GM12872 (cell line): Measurements from ENCODE around the gene ENOX1.

ENCODE experiments used
- TF ChIP-seq, protein P1 (sequence below): IDR thresholded peaks from 3 replicates; pipeline ENCODE4 v1.5.1; 2011; ENCODE audit warnings: low read depth, mild to moderate bottlenecking, low read length, moderate library complexity; ENCODE audit not compliant: insufficient read depth

ENOX1 gene

DNA sequence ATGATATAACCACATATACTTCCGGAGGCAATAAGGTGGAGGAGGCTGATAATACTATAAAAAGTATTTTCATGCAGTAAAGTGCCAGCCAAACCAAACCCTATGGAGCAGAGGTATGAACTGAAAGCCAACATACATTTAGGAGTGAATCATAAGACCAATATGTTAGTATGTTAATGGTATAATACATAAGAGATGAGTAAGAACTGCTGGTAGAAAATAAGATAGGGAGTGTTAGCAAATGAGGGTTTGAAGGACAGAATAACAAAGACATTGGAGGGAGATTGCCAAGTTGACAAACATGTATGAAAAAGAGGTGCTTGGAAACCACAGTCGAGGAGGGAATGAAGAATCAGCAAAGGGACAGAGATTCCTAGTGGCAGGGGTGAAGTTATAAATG, 10.8 kb downstream of the ENOX1 start:
- TF ChIP-seq, protein P1, sequence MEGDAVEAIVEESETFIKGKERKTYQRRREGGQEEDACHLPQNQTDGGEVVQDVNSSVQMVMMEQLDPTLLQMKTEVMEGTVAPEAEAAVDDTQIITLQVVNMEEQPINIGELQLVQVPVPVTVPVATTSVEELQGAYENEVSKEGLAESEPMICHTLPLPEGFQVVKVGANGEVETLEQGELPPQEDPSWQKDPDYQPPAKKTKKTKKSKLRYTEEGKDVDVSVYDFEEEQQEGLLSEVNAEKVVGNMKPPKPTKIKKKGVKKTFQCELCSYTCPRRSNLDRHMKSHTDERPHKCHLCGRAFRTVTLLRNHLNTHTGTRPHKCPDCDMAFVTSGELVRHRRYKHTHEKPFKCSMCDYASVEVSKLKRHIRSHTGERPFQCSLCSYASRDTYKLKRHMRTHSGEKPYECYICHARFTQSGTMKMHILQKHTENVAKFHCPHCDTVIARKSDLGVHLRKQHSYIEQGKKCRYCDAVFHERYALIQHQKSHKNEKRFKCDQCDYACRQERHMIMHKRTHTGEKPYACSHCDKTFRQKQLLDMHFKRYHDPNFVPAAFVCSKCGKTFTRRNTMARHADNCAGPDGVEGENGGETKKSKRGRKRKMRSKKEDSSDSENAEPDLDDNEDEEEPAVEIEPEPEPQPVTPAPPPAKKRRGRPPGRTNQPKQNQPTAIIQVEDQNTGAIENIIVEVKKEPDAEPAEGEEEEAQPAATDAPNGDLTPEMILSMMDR, result no peak

- TF ChIP-seq, protein P1, result no peak
Observed at GRCh38 chr13:43773602-43774001, 13.2 kb downstream of the ENOX1 start.

- TF ChIP-seq, protein P1, result no peak
Observed at GRCh38 chr13:43770871-43771270, 15.9 kb downstream of the ENOX1 start.

- TF ChIP-seq, protein P1, result no peak
Observed at GRCh38 chr13:43769529-43769928, 17.2 kb downstream of the ENOX1 start.

DNA sequence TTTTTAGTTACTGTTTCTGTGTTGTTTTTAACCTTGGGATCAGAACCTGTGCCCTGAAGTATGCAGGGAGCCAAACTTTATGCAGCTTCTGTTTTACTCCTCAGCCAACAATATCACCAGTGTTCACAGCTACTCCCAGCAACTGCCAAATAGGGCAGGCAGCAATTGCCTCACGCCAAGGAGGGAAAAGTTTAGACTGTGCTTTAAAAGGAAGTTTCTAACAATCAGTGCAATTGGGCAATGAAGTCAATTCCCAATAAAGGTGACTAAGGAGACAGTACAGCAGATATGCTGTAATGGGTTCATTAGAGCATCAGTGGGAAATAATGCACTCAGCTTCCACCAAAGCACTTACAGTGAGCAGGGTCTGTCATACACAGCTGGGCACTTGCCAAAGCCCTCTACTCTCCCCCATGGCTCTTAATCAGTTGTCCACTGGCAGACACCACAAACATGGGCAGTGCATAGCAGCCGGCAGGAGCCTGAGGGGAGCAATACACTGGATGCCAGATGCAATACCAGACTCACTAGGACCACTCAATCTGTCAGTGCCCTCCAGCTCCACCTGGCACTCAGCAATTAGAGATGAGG, 19.3 kb downstream of the ENOX1 start:
- TF ChIP-seq, protein P1, result no peak

GRCh38 chr13:43766725-43767124, 20.0 kb downstream of the ENOX1 start:
- TF ChIP-seq, protein P1, result no peak

GRCh38 chr13:43764349-43764748, 22.4 kb downstream of the ENOX1 start:
- TF ChIP-seq, protein P1, result no peak
